ENCODE measurements around the gene RMND1.

Gene RMND1

GRCh38 chr6:151440498-151440897 is 11.4 kb downstream of the RMND1 start:
- no peak for TF ChIP-seq CTCF (IDR thresholded peaks at IDR 0.05; ENCODE audit: control extremely low read depth, extremely low read depth, low read depth, missing control alignments)
- CTCF ChIA-PET = interaction anchor here (0.8 to 6.3 kb wide), 14 partner anchors 11 to 917 kb away, joined by 3 to 41 read pairs (median 6); partner anchors contain the start of gene RMND1

GRCh38 chr6:151437401-151437800 is 14.5 kb downstream of the RMND1 start:
- no peak for TF ChIP-seq CTCF (IDR thresholded peaks at IDR 0.05; ENCODE audit: control extremely low read depth, extremely low read depth, low read depth, missing control alignments)
- CTCF ChIA-PET = interaction anchor here (0.8 to 6.3 kb wide), 11 partner anchors 8 to 901 kb away, joined by 3 to 41 read pairs (median 3); partner anchors contain the start of gene RMND1
- POLR2A ChIA-PET = no interaction called here
- no peak for DNase-seq (ENCODE audit: extremely low spot score)

More at GRCh38 chr6:151440498-151440897, 11.4 kb downstream of the RMND1 start:
- POLR2A ChIA-PET = interaction anchor here (0.6 kb wide), 1 partner anchor 29 kb away, joined by 4 read pairs; no protein-coding TSS in a partner anchor
- DNase-seq (ENCODE audit: extremely low spot score) = peak; percentile 31

- no peak for DNase-seq (ENCODE audit: extremely low spot score)
- no peak for TF ChIP-seq CTCF (IDR thresholded peaks at IDR 0.05; ENCODE audit: control extremely low read depth, extremely low read depth, low read depth, missing control alignments)
- POLR2A ChIA-PET = no interaction called here
- CTCF ChIA-PET = interaction anchor here (1.0 to 6.3 kb wide), 7 partner anchors 7 to 902 kb away, joined by 3 to 41 read pairs (median 4); no protein-coding TSS in a partner anchor
Measured at GRCh38 chr6:151436802-151437201, 15.1 kb downstream of the RMND1 start.

- no peak for DNase-seq (ENCODE audit: extremely low spot score)
- ChIA-PET POLR2A (no interaction called here), CTCF (interaction anchor here (1.2 to 1.3 kb wide), 2 partner anchors 10 to 12 kb away, joined by 3 read pairs; no protein-coding TSS in a partner anchor)
- TF ChIP-seq CTCF (IDR thresholded peaks at IDR 0.05; ENCODE audit: control extremely low read depth, extremely low read depth, low read depth, missing control alignments) = no peak
Measured at GRCh38 chr6:151436300-151436699, 15.6 kb downstream of the RMND1 start.

GRCh38 chr6:151434369-151434768 is 17.6 kb downstream of the RMND1 start:
- TF ChIP-seq CTCF (IDR thresholded peaks at IDR 0.05; ENCODE audit: control extremely low read depth, extremely low read depth, low read depth, missing control alignments) = no peak
- ChIA-PET CTCF (interaction anchor here (1.5 to 1.7 kb wide), 3 partner anchors 15 to 48 kb away, joined by 3 to 4 read pairs (median 3); no protein-coding TSS in a partner anchor), POLR2A (no interaction called here)
- DNase-seq (ENCODE audit: extremely low spot score) = no peak

GRCh38 chr6:151432651-151433050 is 19.3 kb downstream of the RMND1 start:
- no peak for DNase-seq (ENCODE audit: extremely low spot score)
- no peak for TF ChIP-seq CTCF (IDR thresholded peaks at IDR 0.05; ENCODE audit: control extremely low read depth, extremely low read depth, low read depth, missing control alignments)
- ChIA-PET POLR2A (no interaction called here), CTCF (interaction anchor here (0.7 kb wide), 1 partner anchor 29 kb away, joined by 3 read pairs; no protein-coding TSS in a partner anchor)
